RKO (cell line): ENCODE data around the gene C2orf42.
"Not testable (repeated sequence)": the region's sequence is repeated elsewhere in the genome, so short reads cannot be mapped to it uniquely, and the experiment has no call there.

Experiments used
- DNase-seq: peaks from one replicate; pipeline ENCODE4 v3.0.0-alpha.2; 2016; ENCODE audit warnings: low spot score

The C2orf42 gene

DNA sequence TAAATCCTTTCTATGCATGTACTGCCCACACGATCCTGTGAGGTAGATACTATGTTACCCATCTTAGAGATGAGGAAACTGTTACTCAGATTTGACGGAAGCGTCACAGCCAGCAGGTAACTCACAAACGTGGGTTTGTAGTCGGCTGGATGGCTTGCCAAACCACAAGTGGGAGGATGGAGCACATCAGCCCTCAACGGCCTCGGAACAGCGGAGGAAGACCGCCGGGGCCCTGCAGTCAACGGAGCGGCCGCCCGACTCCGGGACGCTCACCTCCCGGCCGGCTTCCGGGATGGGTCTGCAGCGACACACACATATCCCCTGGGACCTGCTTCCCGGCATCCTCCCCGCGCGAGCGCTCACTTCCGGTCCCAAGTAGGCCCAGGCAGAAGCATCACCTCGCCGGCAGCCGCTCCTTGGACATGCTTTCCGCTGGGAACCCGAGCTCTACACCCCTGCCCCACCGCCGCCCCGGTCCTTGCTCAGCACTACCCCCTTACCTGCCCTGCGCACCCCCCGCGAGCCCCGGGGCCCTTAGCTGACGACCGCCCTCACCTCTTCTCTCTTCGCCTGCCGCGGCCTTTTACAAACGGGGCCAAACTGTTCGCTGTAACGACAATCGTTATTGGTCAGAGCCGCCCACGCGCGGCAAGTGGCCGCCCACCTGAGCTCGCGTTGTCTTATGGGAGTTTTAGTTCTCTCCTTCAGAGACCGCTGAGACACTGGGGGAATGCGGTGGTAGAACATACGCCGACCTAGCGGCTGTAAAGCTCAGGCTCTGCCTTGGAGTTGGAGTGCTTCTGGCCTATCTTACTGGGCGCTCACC, at the start of gene C2orf42:
TSS of gene C2orf42 (minus strand) at position 602 of the 826 bp plus-strand sequence. CDS start 9,034 bp downstream, outside the sequence.
- DNase-seq = peak; percentile 98

DNA sequence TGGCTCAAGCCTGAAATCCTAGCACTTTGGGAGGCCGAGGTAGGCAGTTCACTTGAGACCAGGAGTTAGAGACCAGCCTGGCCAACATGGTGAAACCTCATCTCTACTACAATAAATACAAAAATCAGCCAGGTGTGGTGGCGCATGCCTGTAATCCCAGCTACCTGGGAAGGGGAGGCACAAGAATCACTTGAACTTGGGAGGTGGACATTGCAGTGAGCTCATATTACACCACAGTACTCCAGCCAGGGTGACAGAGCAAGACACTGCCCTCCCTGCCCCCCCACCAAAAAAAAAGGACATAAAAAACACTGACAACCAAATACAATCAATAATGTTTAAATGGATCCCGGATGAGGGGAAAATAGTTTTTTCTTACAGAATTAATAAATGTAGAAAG, 49.8 kb upstream of the C2orf42 start:
- no peak for DNase-seq

DNA sequence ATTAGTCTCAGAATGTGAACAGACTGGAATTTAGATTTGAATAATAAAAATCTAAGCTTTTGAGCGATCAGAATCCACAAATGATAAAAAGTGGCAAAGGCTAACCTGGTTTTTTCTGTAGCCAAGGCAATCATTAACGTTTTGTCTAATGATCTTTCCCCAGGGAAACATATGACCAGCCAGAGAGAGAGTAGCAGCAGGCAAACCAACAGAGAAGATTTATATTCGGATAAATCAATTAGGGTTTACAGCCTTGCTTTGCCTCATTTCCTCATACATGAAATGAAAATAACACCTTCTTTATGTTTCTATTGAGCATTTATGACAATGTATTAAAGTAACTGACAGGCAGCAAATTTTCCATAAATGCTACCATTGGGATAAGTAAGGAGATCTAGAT, 43.1 kb upstream of the C2orf42 start:
- no peak for DNase-seq

DNA sequence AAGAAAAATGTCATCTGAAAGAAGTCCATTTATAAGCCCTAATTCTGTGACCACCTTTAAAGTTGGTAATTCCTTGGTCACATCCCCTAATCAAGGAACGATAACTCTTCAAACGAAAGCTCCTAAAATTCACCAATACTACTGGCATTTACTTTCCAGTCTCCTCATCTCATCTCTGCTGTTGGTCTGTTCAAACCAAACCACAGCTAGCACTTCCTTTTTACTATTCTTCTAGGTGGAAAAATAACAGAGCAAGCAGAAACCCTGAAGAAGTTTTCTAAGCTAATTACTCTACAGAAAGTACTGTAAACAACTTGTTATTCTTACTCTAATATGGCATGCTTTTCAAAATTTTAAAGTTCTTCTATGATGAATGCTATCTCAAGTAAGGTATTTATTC, 36.0 kb upstream of the C2orf42 start:
- no peak for DNase-seq

DNA sequence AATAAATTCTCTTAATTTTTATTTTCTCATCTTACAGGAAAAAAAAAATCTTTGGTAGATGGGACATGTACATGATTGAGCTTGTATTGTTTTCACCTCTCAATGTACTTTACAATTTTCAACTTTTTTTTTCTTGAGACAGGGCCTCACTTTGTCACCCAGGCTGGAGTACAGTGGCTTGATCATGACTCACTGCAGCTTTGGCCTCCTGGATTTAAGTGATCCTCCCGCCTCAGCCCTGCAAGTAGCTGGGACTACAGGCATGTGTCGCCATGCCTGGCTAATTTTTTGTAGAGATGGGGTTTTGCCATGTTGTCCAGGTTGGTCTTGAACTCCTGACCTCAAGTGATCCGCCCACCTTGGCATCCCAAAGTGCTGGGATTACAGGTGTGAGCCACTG, 32.5 kb upstream of the C2orf42 start:
- DNase-seq = peak; percentile 42

DNA sequence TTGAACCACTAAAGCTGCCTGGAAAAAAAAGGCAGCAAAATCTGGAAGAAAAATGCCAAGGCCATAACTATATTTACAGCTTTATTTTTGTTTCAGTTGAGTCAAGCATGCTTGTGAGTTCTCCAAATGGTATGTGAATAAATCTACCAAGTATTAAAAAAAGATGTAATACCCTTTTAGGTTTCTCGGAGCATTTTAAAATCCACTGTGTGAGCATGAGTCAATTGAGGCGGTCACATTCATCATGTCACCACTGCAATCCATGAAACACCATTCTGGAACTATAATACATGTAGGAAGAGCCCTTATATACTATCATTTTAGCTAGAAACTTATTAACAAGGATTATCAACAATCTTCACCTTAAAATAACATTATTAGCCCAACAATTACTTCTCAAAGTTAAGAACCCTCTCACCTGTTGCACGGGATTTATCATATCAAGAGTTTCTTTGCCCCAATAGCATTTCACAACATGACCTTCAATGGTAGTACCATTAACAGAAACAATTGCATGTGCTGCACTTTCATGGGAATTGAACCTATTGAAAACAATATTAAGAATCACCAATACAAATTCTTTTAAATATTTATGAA, 24.2 kb upstream of the C2orf42 start:
- DNase-seq = no peak

DNA sequence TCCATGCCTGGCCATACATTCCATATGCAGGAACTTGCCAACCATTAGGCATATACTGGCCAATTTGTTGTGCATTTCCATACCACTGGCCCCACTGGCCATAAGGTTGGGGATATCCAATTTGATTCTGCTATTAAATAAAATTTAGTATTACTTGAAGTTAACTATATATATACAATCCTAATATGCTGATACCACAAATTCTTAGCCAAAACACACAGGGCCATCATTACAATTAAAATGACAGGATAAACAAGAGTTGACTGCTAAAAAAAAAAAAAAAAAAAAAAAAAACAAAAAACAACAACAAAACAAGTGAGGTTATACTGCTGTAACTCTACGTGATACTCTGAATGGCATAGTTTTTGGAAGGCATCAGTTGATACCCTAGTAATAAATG, 23.5 kb upstream of the C2orf42 start:
- no peak for DNase-seq

DNA sequence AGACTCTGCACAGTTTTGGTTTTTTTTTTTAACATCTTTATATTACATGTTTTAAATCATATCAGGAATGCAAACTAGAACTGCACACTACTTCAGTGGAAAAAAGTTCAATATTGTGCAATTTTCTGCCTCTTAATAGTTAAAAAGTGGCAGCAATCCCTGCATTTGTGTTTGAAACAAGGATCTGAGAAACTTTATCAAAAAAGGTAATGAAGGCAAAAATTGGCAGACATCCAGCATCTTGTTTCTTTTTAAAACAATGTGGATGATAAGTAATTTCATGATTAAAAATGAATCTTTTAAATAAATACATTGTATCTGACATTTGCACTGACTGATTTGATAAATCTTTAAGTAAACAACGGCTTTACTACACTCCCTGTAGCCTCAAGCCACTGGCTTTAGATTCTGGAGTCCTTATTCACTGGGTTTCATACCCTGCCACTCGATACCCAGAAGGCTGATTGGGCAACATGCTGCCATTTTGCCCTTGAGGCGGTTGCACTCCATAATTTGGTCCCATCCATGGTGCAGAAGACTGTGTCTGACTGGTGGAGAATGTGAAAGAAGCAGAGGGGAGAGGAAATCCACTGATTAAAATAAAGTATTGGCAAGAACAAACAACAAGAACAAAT, 21.6 kb upstream of the C2orf42 start:
- DNase-seq = no peak

DNA sequence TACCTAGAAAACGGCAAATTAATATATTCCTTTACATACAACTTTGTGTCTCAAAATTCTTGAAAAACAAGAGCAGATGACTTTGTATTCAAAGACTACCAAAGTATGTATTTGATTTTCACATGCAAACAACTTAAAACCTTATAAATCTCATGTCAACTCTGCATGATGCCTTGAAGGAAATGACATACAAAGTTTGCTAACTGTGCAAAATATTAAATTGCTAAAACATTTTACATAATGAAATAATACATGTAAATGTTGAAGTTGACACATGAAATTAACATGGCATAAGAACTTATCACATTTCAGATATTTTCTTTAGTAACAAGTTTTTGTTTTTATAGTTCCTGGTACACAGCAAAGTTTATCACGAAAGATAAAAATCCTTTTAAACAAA, 20.8 kb upstream of the C2orf42 start:
- no peak for DNase-seq

DNA sequence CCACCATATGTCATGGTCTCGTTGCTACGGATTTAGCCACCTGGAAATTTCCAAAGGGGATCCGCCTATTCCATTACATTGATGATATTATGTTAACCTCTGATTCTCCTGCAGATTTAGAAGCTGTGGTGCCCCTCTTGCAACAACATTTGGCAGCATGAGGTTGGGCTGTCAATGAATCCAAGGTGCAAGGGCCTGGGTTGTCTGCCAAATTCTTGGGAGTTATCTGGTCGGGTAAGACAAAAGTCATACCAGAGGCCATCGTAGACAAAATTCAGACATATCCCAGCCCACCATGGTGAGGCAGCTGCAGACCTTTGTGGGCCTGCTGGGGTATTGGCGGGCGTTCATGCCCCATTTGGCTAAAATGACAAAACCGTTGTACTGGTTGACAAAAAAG, 13.6 kb upstream of the C2orf42 start:
- DNase-seq = no peak

DNA sequence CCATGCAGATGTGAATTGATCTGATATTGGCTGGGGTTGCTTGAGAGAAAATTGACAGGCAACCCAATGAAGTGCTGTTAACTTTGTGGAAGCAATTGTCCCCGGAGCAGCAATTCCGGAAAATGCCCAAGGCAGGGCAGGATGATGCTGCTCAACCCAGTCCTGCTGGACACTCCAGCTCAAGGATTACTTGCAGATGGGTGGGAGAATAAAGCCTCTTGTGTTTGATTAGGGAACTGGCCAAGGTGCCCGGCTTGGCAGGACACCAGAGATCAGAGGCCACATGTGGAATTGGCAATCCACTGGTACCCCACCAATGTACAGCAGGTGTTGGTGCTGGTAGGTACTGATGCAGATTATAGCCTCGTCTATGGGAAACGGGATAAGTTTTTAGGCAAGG, 12.3 kb upstream of the C2orf42 start:
- no peak for DNase-seq

DNA sequence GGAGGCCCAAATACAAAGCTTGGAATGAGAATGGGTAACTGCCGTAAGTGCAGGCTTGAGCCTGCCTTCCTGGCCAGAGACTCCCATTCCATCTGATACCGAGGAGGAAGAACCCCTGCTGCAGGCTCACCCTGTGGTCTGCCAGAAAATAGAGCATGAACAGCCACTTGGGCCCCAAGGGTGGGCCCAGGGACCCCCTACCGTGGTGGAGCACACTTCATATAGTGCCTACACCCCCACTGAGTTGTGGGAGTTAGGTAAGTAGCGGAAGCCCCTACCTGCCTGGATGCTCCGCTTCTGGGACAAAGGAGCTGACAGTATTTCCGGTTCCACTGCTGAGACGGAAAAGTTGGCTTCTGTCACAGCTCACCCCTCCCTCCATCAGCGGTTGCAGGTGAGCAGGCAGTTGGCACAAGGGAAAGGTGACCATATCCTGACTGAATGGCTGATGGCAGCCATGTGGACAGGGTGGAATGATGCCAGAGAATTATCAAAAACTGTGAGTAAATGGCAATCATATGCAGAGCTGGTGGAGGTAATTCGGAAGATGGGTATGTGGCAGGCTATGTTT, 11.5 kb upstream of the C2orf42 start:
- DNase-seq = no peak

DNA sequence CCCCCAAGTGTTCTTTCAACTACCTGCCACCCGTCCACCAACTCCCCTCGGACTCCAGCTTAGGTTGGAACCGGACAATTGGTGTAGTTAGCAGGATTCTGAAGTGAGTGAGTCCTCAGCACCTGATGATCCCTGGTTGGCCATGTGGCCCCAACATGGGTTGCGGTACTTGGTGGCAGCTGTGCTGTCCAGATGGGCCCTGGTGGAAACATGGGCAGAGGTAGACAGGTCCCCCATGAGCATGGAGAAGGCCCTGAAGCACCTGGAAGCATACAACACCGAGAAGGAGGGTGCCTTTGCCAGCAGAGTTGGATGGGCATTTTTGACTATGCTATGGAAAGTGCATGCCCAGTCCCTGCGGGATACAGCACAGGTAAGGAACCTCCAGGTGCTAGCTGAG, 11.0 kb upstream of the C2orf42 start:
- DNase-seq = no peak

DNA sequence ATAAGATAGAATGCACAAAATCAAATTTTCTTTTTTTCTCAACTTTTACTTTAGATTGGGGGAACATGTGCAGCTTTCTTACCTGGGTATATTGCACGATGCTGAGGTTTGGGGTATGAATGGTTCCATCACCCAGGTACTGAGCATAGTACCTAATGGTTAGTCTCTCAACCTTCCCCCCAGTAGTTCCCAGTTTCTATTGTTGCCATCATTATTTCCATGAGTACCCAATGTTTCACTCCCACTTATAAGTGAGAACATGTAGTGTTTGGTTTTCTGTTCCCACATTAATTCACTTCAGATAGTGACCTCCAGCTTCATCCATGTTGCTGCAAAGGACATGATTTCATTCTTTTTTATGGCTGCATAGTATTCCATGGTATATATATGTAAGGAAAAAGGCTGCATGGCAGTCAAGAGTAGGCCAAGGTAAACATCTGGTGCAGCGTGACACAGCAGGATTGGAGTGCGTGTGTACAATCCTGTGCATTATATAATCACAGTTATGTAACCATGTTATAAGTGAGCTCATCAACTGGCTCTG, 10.5 kb upstream of the C2orf42 start:
- DNase-seq = no peak

DNA sequence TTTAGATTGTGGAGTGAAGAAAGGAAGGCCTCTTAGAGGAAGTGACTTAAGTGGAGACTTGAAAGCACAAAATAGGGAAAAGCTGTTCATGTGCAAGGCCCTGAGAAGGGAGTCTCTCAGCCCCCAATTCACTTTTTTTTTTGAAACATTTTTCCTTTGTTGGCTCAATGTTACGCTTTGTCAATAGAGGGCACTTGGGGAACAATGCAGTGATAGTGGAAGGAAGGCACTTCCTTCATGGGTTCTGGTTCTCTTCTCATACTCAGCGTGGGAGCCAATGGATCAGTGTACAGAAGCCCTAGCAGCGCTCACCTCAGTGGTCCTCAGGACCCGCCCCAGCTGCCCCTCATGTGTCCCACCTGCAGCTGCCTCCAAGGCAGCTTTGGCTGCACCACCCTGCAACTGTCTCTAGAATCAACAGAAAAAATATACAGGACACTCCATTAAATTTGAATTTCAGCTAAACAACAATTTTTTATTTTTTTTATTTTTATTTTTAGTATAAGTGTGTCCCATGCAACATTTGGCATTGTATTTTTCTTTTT, 8.6 kb upstream of the C2orf42 start:
- no peak for DNase-seq

DNA sequence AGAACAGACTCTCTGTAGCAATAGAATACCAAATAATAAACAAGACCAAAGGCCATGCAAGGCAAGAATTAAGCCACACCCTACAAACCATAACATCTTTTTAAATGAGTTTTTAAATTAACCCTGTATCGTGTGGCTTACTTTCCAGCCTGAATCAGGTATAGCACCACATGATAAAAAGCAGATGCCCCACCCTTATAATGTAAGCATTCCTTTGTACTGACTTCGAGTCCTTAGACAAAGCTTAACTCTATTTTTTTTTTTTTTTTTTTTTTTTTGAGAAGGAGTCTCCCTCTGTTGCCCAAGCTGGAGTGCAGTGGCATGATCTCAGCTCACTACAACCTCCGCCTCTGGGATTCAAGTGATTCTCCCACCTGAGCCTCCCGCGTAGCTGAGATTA, 1.7 kb upstream of the C2orf42 start:
- no peak for DNase-seq

DNA sequence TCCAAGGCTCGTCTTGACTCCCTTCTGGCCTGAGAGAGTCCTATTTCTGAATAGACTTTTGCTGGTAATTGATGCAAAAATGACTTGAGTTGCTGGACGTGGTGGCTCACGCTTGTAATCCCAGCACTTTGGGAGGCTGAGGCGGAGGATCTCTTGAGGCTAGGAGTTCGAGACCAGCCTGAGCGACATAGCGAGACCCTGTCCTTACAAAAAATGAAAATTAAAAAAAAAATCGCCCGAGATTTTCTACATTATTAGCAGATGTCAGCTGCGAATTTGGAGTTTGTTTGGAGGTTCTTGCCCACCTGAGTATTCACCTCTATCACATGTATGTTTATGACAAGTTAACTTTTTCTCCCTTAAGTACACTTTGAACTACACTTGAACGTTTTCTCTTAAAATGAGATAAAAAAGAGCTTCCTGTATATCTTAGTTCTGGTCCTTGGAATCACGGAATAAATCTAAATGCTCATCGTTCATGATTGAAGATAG, 471 bp upstream of the C2orf42 start:
- DNase-seq = no peak

DNA sequence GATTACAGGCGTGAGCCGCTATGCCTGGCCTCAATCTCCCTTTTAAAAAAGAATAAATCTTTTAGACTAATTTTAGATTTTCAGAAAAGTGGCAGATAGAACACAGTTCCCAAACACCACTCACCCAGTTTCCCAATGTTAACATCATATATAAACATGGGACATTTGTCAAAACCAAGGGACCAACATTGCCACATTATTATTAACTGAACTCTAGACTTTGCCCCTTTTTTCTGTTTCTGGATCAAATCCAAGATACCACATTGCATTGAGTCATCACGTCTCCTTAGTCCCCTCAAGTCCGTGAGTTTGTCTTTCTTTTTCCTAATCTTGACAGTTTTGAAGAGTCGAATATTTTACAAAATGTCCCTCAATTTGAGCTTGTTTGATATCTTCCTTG, 2.4 kb downstream of the C2orf42 start:
- DNase-seq = peak; percentile 21

DNA sequence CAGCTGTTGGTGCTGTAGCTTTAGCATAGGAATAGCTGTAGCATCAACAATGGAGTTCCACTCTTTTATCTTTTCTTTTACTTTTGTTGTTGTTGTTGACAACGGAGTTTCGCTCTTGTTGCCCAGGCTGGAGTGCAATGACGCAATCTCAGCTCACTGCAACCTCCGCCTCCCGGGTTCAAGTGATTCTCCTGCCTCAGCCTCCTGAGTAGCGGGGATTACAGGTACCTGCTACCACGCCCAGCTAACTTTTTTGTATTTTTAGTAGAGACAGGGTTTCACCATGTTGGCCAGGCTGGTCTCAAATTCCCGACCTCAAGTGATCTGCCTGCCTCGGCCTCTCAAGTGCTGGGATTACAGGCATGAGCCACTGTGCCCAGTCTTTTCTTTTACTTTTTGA, 3.6 kb downstream of the C2orf42 start:
- DNase-seq = not testable (repeated sequence)

DNA sequence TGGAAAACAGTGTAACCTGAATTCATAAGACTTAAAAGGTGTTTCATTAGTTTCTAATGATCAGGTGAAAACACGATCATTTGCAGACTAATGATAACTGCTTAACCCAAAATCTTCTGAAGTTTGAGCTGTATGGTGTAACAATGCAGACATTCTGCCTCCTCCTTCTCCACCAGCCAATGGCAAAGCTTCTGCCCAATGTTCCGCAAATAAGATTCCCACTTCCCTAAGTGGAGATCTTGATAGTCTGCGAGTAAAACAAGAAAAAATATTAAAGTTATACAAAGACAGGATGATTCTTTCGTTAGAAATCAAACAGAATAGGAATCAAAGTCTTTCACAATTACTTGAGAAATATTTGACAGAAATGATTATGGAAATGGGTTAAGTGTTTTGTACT, 8.1 kb downstream of the C2orf42 start:
- no peak for DNase-seq

DNA sequence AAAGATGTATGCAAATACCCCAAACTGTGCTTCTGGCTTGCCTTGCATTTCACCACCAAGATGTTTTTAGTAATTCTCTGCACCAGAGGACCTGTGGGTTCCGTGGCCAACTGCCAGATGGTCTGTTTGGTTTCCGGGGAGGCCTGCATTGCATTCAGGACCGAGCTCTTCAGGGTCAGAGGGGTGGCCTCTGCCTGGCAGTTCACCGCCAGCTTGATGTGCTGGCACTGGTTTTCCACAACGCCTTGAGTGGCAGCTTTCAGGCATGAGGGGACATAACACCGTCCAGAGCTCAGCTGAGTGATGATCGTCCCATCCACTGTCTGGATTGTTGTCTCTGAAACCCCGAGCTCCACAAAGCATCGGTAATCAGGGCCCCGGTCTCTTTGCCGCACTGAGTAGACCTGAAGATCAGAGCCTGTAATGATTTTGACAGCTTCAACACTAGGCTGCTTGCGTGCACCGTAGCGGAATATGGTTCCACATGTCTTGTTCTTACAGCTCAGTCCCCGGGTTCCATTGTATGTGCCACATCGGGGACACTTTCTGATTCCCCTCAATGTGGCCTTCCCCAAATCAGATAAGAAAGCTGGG, 9.4 kb downstream of the C2orf42 start:
- no peak for DNase-seq

DNA sequence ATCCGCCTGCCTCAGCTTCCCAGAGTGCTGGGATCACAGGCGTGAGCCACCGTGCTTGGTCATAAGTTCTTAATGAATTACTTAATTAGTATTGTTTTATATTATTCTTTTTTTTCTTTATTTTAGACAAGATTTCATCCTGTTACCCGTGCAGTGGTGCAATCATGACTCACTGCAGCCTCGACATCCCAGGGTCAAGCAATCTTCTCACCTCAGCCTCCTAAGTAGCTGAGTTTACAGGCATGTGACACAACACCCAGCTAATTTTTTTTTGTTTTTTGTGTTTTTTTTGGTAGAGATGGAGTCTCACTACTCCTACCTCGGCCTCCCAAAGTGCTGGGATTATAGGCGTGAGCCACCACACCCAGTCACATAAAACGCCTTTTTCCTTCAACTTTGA, 17.3 kb downstream of the C2orf42 start:
- no peak for DNase-seq
